HepG2 (cell line): ENCODE results near the gene POLR1F.

Source experiments
- ATF4 ChIP-seq, 2 experiments: fragments of 450-650 bp in 1 of 2; sonication (generic) in 1 of 2; formaldehyde crosslinking; IDR thresholded peaks; 2 replicates each; pipeline versions ENCODE4 v1.5.0 to v1.8.0; 2020 to 2022; ENCODE audit warnings: mild to moderate bottlenecking in 1 of 2, missing genetic modification reagents in 1 of 2
- CTCF ChIP-seq: sonication (generic); formaldehyde crosslinking; IDR thresholded peaks from 2 replicates; pipeline ENCODE4 v1.5.0; 2020; ENCODE audit warnings: mild to moderate bottlenecking, missing genetic modification reagents, moderate library complexity
- E2F5 ChIP-seq: sonication (generic); formaldehyde crosslinking; conservative IDR thresholded peaks from 2 replicates; pipeline ENCODE4 v1.4.0; 2020; ENCODE audit warnings: missing genetic modification reagents
- MAFG ChIP-seq: sonication (generic); formaldehyde crosslinking; IDR thresholded peaks from 2 replicates; pipeline ENCODE4 v1.5.1; 2020; ENCODE audit warnings: mild to moderate bottlenecking, missing genetic modification reagents
- MXI1 ChIP-seq: IDR thresholded peaks from 3 replicates; pipeline ENCODE4 v1.6.1; 2012; ENCODE audit warnings: low read depth, low read length, inconsistent platforms, borderline replicate concordance
- MYC ChIP-seq: sonication (generic); formaldehyde crosslinking; IDR thresholded peaks from 2 replicates; pipeline ENCODE4 v1.9.0; 2021; ENCODE audit warnings: missing genetic modification reagents, borderline replicate concordance
- POLR2A ChIP-seq, 2 experiments: IDR thresholded peaks; 2 replicates each; pipeline ENCODE4 v1.6.1; 2011; ENCODE audit warnings: low read depth in 2 of 2, low read length in 2 of 2, mild to moderate bottlenecking in 1 of 2, moderate library complexity in 1 of 2; ENCODE audit not compliant: insufficient read depth in 1 of 2
- SMARCE1 ChIP-seq: fragments of 450-650 bp; IDR thresholded peaks from 2 replicates; pipeline ENCODE4 v1.6.1; 2017; ENCODE audit warnings: borderline replicate concordance
- ZBTB38 ChIP-seq: sonication (generic); formaldehyde crosslinking; IDR thresholded peaks from 2 replicates; pipeline ENCODE4 v1.5.1; 2020; ENCODE audit warnings: mild to moderate bottlenecking, missing genetic modification reagents
- ZSCAN20 ChIP-seq: sonication (generic); formaldehyde crosslinking; IDR thresholded peaks from 2 replicates; pipeline ENCODE4 v1.4.0; 2020; ENCODE audit warnings: missing genetic modification reagents, mild to moderate bottlenecking, borderline replicate concordance

- TF ChIP-seq CTCF (CRISPR knock-in tag) = no peak
- no peak for TF ChIP-seq POLR2A (IDR thresholded peaks at IDR 0.05; ENCODE audit: insufficient read depth in 1 of 2, low read depth in 2 of 2, low read length in 2 of 2)
- TF ChIP-seq ZBTB38 (CRISPR knock-in tag) = no peak
- no peak for TF ChIP-seq ZSCAN20 (CRISPR knock-in tag)
- TF ChIP-seq MAFG (CRISPR knock-in tag) = no peak
- TF ChIP-seq SMARCE1 = no peak
- TF ChIP-seq ATF4 (CRISPR knock-in tag; IDR thresholded peaks at IDR 0.05) = no peak
- no peak for TF ChIP-seq MXI1
- TF ChIP-seq E2F5 (CRISPR knock-in tag) = no peak
- no peak for TF ChIP-seq MYC (CRISPR knock-in tag)
These were observed 377 bp upstream of the POLR1F start for GRCh38 chr7:19709249-19709578.
